WTC11 (cell line): Measurements from ENCODE around the gene BMF. TPM values are rescaled to one million over a fixed set of nuclear protein-coding genes. Genes with fewer than 3 reads are reported as not detected.

Source experiments
- ATAC-seq: fragments of 200-7000 bp; cut with Tn5 transposase; 2 replicates; pipeline ENCODE4 v1.10.0; 2021; ENCODE audit warnings: mild to moderate bottlenecking, moderate library complexity
- CTCF ChIA-PET: fragments of 300-600 bp; sonication (Branson Sonifier 250); formaldehyde crosslinking; loops from one replicate; lab custom pipeline; 2021; ENCODE audit warnings: antibody characterized with exemption; lab: Charles Lee
- POLR2A ChIA-PET: fragments of 350-600 bp; sonication (Branson Sonifier 250); formaldehyde crosslinking; loops from one replicate; lab custom pipeline; 2021; ENCODE audit warnings: antibody characterized with exemption; lab: Charles Lee
- DNase-seq: peaks from one replicate; pipeline ENCODE4 v3.0.0; 2021; ENCODE audit warnings: low spot score
- H3K27ac Mint-ChIP-seq: 2 replicates; pipeline ENCODE4 v1.8.0; 2021; ENCODE audit warnings: mixed read lengths
- H3K27me3 Mint-ChIP-seq: 2 replicates; pipeline ENCODE4 v1.8.0; 2021; ENCODE audit warnings: low read depth, mild to moderate bottlenecking, moderate library complexity, mixed read lengths
- H3K36me3 Mint-ChIP-seq: 2 replicates; pipeline ENCODE4 v1.8.0; 2021; ENCODE audit warnings: mixed read lengths
- H3K4me1 Mint-ChIP-seq: 2 replicates; pipeline ENCODE4 v1.8.0; 2022; ENCODE audit warnings: mixed read lengths
- H3K4me3 Mint-ChIP-seq: 2 replicates; pipeline ENCODE4 v1.8.0; 2021; ENCODE audit warnings: mild to moderate bottlenecking, moderate library complexity, mixed read lengths
- H3K9me3 Mint-ChIP-seq: 2 replicates; pipeline ENCODE4 v1.8.0; 2021; ENCODE audit warnings: mixed read lengths
- ATF1 ChIP-seq: sonication (generic); formaldehyde crosslinking; IDR thresholded peaks from 2 replicates; pipeline ENCODE4 v1.8.1; 2023; ENCODE audit warnings: mild to moderate bottlenecking, moderate library complexity, missing genetic modification reagents
- CBFB ChIP-seq: sonication (generic); formaldehyde crosslinking; IDR thresholded peaks from 2 replicates; pipeline ENCODE4 v1.8.1; 2022; ENCODE audit warnings: mild to moderate bottlenecking, low read depth, missing genetic modification reagents
- CREM ChIP-seq: sonication (generic); formaldehyde crosslinking; IDR thresholded peaks from 2 replicates; pipeline ENCODE4 v1.8.1; 2022; ENCODE audit warnings: mild to moderate bottlenecking, missing genetic modification reagents, moderate library complexity
- ELF4 ChIP-seq: sonication (generic); formaldehyde crosslinking; IDR thresholded peaks from 2 replicates; pipeline ENCODE4 v1.8.1; 2022; ENCODE audit warnings: low read depth, mild to moderate bottlenecking, moderate library complexity, missing genetic modification reagents
- EMX1 ChIP-seq: fragments of 250-450 bp; sonication (Bioruptor Pico); IDR thresholded peaks from 2 replicates; pipeline ENCODE4 v1.8.0; 2021; ENCODE audit warnings: mild to moderate bottlenecking
- ESRRA ChIP-seq: sonication (generic); formaldehyde crosslinking; IDR thresholded peaks from 2 replicates; pipeline ENCODE4 v1.8.1; 2022; ENCODE audit warnings: mild to moderate bottlenecking, missing genetic modification reagents, borderline replicate concordance
- HMGXB4 ChIP-seq: sonication (generic); formaldehyde crosslinking; IDR thresholded peaks from 2 replicates; pipeline ENCODE4 v1.8.1; 2023; ENCODE audit warnings: mild to moderate bottlenecking, moderate library complexity, missing genetic modification reagents
- IRF2 ChIP-seq: sonication (generic); formaldehyde crosslinking; IDR thresholded peaks from 2 replicates; pipeline ENCODE4 v1.8.0; 2022; ENCODE audit warnings: low read depth, missing genetic modification reagents, borderline replicate concordance
- NFATC4 ChIP-seq: fragments of 250-450 bp; sonication (Bioruptor Pico); IDR thresholded peaks from 2 replicates; pipeline ENCODE4 v1.9.0; 2021; ENCODE audit warnings: mild to moderate bottlenecking
- NFYB ChIP-seq: sonication (generic); formaldehyde crosslinking; conservative IDR thresholded peaks from 2 replicates; pipeline ENCODE4 v1.8.0; 2022; ENCODE audit warnings: low read depth, missing genetic modification reagents
- PREB ChIP-seq: sonication (generic); formaldehyde crosslinking; IDR thresholded peaks from 2 replicates; pipeline ENCODE4 v1.8.1; 2022; ENCODE audit warnings: mild to moderate bottlenecking, missing genetic modification reagents, moderate library complexity, borderline replicate concordance
- SP1 ChIP-seq: sonication (generic); formaldehyde crosslinking; conservative IDR thresholded peaks from 2 replicates; pipeline ENCODE4 v1.8.1; 2022; ENCODE audit warnings: missing genetic modification reagents
- TEAD1 ChIP-seq: sonication (generic); formaldehyde crosslinking; IDR thresholded peaks from 2 replicates; pipeline ENCODE4 v1.8.0; 2022; ENCODE audit warnings: mild to moderate bottlenecking, missing genetic modification reagents
- ZNF232 ChIP-seq: sonication (generic); formaldehyde crosslinking; IDR thresholded peaks from 2 replicates; pipeline ENCODE4 v1.8.0; 2022; ENCODE audit warnings: mild to moderate bottlenecking, missing genetic modification reagents
- total RNA-seq: library from RNA; stranded (reverse); gene quantifications from 3 replicates; pipeline ENCODE4 v1.2.3, GENCODE V29; 2021

The BMF gene
- total RNA-seq, 1 experiment from 2014 or later = 36.9 TPM

GRCh38 chr15:40048926-40049475, 59.7 kb downstream of the BMF start (continued):
- no peak for TF ChIP-seq SP1 (CRISPR knock-in tag)

- DNase-seq (no peak), ATAC-seq (no peak)
- Mint-ChIP-seq H3K4me1 (peaks cover 48% of the 10 kb centered on the region), H3K27ac (peak overlapping the region; percentile 36), H3K27me3 (no peaks in the 10 kb centered on the region), H3K36me3 (no peaks in the 10 kb centered on the region), H3K4me3 (no peak overlapping the region), H3K9me3 (no peaks in the 10 kb centered on the region)
- CTCF ChIA-PET = interaction anchor here (0.9 to 7.6 kb wide), 9 partner anchors 11 to 242 kb away, joined by 3 to 120 read pairs (median 9); partner anchors contain the start of gene BMF
- POLR2A ChIA-PET = interaction anchor here (0.9 to 2.2 kb wide), 6 partner anchors 11 to 210 kb away, joined by 3 to 7 read pairs (median 4); partner anchors contain the start of gene BMF
- no peak for TF ChIP-seq ATF1
- no peak for TF ChIP-seq ELF4 (CRISPR knock-in tag)
- TF ChIP-seq ESRRA (CRISPR knock-in tag) = no peak
- no peak for TF ChIP-seq EMX1
- no peak for TF ChIP-seq CREM
- no peak for TF ChIP-seq TEAD1
- no peak for TF ChIP-seq ZNF232
- TF ChIP-seq PREB (CRISPR knock-in tag) = no peak
- TF ChIP-seq NFYB = no peak
These were observed 60.4 kb downstream of the BMF start for GRCh38 chr15:40048211-40048792.

- H3K4me1 Mint-ChIP-seq = peaks cover 42% of the 10 kb centered on the region
- ChIA-PET CTCF (interaction anchor here (0.6 to 7.6 kb wide), 18 partner anchors 12 to 374 kb away, joined by 3 to 120 read pairs (median 4); partner anchors contain the start of gene BMF), POLR2A (interaction anchor here (0.6 to 2.2 kb wide), 9 partner anchors 12 to 211 kb away, joined by 3 to 7 read pairs (median 3); partner anchors contain the start of gene BMF)
- H3K27me3 Mint-ChIP-seq = no peaks in the 10 kb centered on the region
- H3K4me3 Mint-ChIP-seq = no peak overlapping the region
- H3K36me3 Mint-ChIP-seq = no peaks in the 10 kb centered on the region
- H3K9me3 Mint-ChIP-seq = no peaks in the 10 kb centered on the region
- DNase-seq = no peak
- ATAC-seq = no peak
- H3K27ac Mint-ChIP-seq = peak overlapping the region; percentile 36
- no peak for TF ChIP-seq NFATC4 (CRISPR knock-in tag)
- TF ChIP-seq IRF2 = no peak
- TF ChIP-seq, all 79 proteins: peak for 0
These were observed 61.1 kb downstream of the BMF start for GRCh38 chr15:40047415-40048210.

GRCh38 chr15:40046721-40047414, 61.8 kb downstream of the BMF start:
- ATAC-seq = no peak
- TF ChIP-seq HMGXB4 (CRISPR knock-in tag) (no peak), CBFB (CRISPR knock-in tag) (no peak)
- H3K4me3 Mint-ChIP-seq = no peak overlapping the region
- POLR2A ChIA-PET = interaction anchor here (1.0 to 2.2 kb wide), 7 partner anchors 12 to 212 kb away, joined by 3 to 7 read pairs (median 4); no protein-coding TSS in a partner anchor
- H3K4me1 Mint-ChIP-seq = peaks cover 38% of the 10 kb centered on the region
- H3K27me3 Mint-ChIP-seq = no peaks in the 10 kb centered on the region
- H3K36me3 Mint-ChIP-seq = no peaks in the 10 kb centered on the region
- no peak for DNase-seq
- CTCF ChIA-PET = interaction anchor here (0.6 to 7.6 kb wide), 19 partner anchors 13 to 290 kb away, joined by 3 to 120 read pairs (median 6); partner anchors contain the start of gene BMF
- H3K9me3 Mint-ChIP-seq = no peaks in the 10 kb centered on the region
- no peak overlapping the region for H3K27ac Mint-ChIP-seq
